Prostate gland (tissue), 2 donors: Measurements from ENCODE around the gene LHFPL3.

Experiments
- POLR2A ChIP-seq: fragments of 450-650 bp; IDR thresholded peaks from one replicate; pipeline ENCODE4 v1.6.1; 2016; ENCODE audit warnings: antibody characterized with exemption, mild to moderate bottlenecking
- POLR2AphosphoS5 ChIP-seq: sonication (generic); formaldehyde crosslinking; IDR thresholded peaks from one replicate; pipeline ENCODE4 v1.6.1; 2017; ENCODE audit warnings: antibody characterized with exemption
- TF ChIP-seq, protein P1 (sequence below), 4 experiments: fragments of 200-600 bp in 2 of 4; fragments of 450-650 bp in 2 of 4; sonication (generic) in 2 of 4; IDR thresholded peaks; 1 replicate in 3 of 4; 2 replicates in 1 of 4; pipeline ENCODE4 v1.5.1; 2016 to 2019; ENCODE audit warnings: antibody characterized with exemption in 4 of 4, mild to moderate bottlenecking in 2 of 4, moderate library complexity in 2 of 4

DNA sequence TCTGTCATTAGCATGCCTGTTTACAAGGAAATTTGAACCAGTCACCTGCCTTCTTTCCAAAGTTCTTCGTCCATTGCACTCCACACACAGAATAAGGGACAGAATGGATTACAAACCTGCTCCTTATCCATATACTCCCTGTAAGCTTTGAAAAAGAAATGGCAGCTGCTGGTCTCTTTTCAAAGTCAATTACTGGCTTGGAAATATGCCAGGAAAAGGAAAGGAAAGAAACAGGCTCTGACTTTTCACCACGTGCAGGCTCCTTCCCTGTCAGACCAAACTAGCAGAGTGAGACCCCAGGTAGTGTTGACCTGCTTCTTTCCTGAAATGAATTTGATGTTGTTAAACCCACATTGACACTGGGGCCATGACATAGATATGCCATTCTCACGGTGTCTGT is 84.5 kb downstream of the LHFPL3 start:
- TF ChIP-seq POLR2A = no peak
- TF ChIP-seq, protein P1, sequence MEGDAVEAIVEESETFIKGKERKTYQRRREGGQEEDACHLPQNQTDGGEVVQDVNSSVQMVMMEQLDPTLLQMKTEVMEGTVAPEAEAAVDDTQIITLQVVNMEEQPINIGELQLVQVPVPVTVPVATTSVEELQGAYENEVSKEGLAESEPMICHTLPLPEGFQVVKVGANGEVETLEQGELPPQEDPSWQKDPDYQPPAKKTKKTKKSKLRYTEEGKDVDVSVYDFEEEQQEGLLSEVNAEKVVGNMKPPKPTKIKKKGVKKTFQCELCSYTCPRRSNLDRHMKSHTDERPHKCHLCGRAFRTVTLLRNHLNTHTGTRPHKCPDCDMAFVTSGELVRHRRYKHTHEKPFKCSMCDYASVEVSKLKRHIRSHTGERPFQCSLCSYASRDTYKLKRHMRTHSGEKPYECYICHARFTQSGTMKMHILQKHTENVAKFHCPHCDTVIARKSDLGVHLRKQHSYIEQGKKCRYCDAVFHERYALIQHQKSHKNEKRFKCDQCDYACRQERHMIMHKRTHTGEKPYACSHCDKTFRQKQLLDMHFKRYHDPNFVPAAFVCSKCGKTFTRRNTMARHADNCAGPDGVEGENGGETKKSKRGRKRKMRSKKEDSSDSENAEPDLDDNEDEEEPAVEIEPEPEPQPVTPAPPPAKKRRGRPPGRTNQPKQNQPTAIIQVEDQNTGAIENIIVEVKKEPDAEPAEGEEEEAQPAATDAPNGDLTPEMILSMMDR (IDR thresholded peaks at IDR 0.05) = no peak
- TF ChIP-seq POLR2AphosphoS5 = no peak
